Esophagus squamous epithelium (tissue), 4 donors: ENCODE measurements around the gene METTL4.

Source experiments
- CTCF ChIP-seq, 6 experiments: fragments of 450-650 bp in 4 of 6; fragments of 200-600 bp in 2 of 6; sonication (generic) in 2 of 6; IDR thresholded peaks; one replicate each; pipeline ENCODE4 v1.5.1; 2016 to 2019; ENCODE audit warnings: antibody characterized with exemption in 6 of 6, mild to moderate bottlenecking in 4 of 6, moderate library complexity in 4 of 6
- POLR2A ChIP-seq, 4 donors: fragments of 450-650 bp; IDR thresholded peaks; one replicate each; pipeline ENCODE4 v1.6.1; 2017; ENCODE audit warnings: antibody characterized with exemption in 4 of 4, mild to moderate bottlenecking in 4 of 4, moderate library complexity in 3 of 4

- TF ChIP-seq CTCF (IDR thresholded peaks at IDR 0.05) = no peak
- no peak for TF ChIP-seq POLR2A (IDR thresholded peaks at IDR 0.05)
Measured at GRCh38 chr18:2512059-2512458, 59.2 kb downstream of the METTL4 start.
